Measurements from ENCODE around the gene TFIP11. TPM values are rescaled to one million over a fixed set of nuclear protein-coding genes. Genes with fewer than 3 reads are reported as not detected.

Gene TFIP11
- total and polyA plus RNA-seq, 10 of the 15 experiments (the other 5 are each of a cell fraction or from before 2014, with no cell fraction given): 14.2 to 43.3 (median 31.9) TPM

- WGBS (ENCODE audit: insufficient coverage, insufficient replicate concordance, low lambda C conversion rate, missing lambda C conversion rate): 84% methylated on average over 5 of the region's 5 CpGs
- DNase-seq (ENCODE audit: low read depth, low spot score) (no peak), FAIRE-seq (no peak), ATAC-seq (no peak)
- ChIA-PET POLR2A (no interaction called here), RAD21 (ENCODE audit: unreplicated experiment) (no interaction called here), CTCF (interaction anchor here (0.5 to 4.9 kb wide), 3 partner anchors 8 to 64 kb away, joined by 3 to 23 read pairs (median 4); no protein-coding TSS in a partner anchor), SMC1A (ENCODE audit: uncharacterized antibody, unreplicated experiment) (no interaction called here)
- Histone ChIP-seq H3K9me3 (replicated peaks; ENCODE audit: control insufficient read depth, insufficient read depth, low read length) (no peaks in the 10 kb centered on the region), H3K4me1 (ENCODE audit: control insufficient read depth, insufficient read depth, low read length) (peaks cover 5% of the 10 kb centered on the region), H3K36me3 (ENCODE audit: control insufficient read depth in 2 of 2, insufficient read depth in 2 of 2, low read length in 1 of 2) (peaks cover 20 to 28% of the 10 kb centered on the region in 2 experiments), H3K9ac (ENCODE audit: control insufficient read depth, insufficient read depth, low read length) (no peak overlapping the region), H4K20me1 (ENCODE audit: control insufficient read depth, insufficient read depth) (no peaks in the 10 kb centered on the region), H3K27me3 (replicated peaks in 1 of 2; ENCODE audit: control insufficient read depth in 2 of 2, insufficient read depth in 2 of 2, low read length in 1 of 2) (no peaks in the 10 kb centered on the region), H3K79me2 (ENCODE audit: control insufficient read depth, insufficient read depth, low read length) (no peaks in the 10 kb centered on the region; the same call in 1 of the 2 replicates), H3K4me3 (no peak overlapping the region), H3K4me2 (ENCODE audit: control insufficient read depth, insufficient read depth) (no peak overlapping the region), H2AFZ (ENCODE audit: control insufficient read depth, low read depth, low read length) (no peak overlapping the region), H3K27ac (ENCODE audit: control insufficient read depth, insufficient read depth) (no peak overlapping the region)
- intact Hi-C loops (cut with micrococcal nuclease; ENCODE audit: unreplicated experiment): no loop called here
- in situ Hi-C loops (cut with MboI): no loop called here
- no TSS peak for BruUV-seq (replicated peaks)
- TF ChIP-seq PAX5 (IDR thresholded peaks at IDR 0.05; ENCODE audit: borderline replicate concordance, low read depth, low read length) (no peak), CREM (IDR thresholded peaks at IDR 0.05; ENCODE audit: low read depth) (no peak), RUNX3 (IDR thresholded peaks at IDR 0.05; ENCODE audit: low read length) (no peak), SUZ12 (IDR thresholded peaks at IDR 0.05; ENCODE audit: unreplicated experiment) (no peak), KLF5 (IDR thresholded peaks at IDR 0.05; ENCODE audit: partially characterized antibody) (no peak), MYC (IDR thresholded peaks at IDR 0.05; ENCODE audit: insufficient read depth, insufficient read length, insufficient replicate concordance, low read length, severe bottlenecking) (no peak), POLR2A (IDR thresholded peaks at IDR 0.05; ENCODE audit: low read depth, low read length) (no peak), STAT3 (IDR thresholded peaks at IDR 0.05; ENCODE audit: low read depth, low read length) (no peak), SMAD1 (IDR thresholded peaks at IDR 0.05; ENCODE audit: low read depth, partially characterized antibody) (no peak), ZNF217 (IDR thresholded peaks at IDR 0.05) (no peak), USF1 (IDR thresholded peaks at IDR 0.05; ENCODE audit: borderline replicate concordance, extremely low read length, insufficient read depth, low read depth, low read length) (no peak), CREB1 (IDR thresholded peaks at IDR 0.05; ENCODE audit: low read depth) (no peak), FOXK2 (IDR thresholded peaks at IDR 0.05) (no peak), ATF3 (IDR thresholded peaks at IDR 0.05; ENCODE audit: borderline replicate concordance, extremely low read depth, low read depth, low read length) (no peak), REST (IDR thresholded peaks at IDR 0.05; ENCODE audit: low read depth, low read length) (no peak), CBFB (IDR thresholded peaks at IDR 0.05; ENCODE audit: low read depth) (no peak), NFYB (IDR thresholded peaks at IDR 0.05; ENCODE audit: insufficient read depth, low read depth, low read length) (no peak), E2F4 (IDR thresholded peaks at IDR 0.05; ENCODE audit: low read depth, low read length) (no peak)
Observed at GRCh38 chr22:26471522-26471921, 40.8 kb downstream of the TFIP11 start.

Data from GM12878 (cell line).